ENCODE measurements around the gene MSI2. TPM values are rescaled to one million over a fixed set of nuclear protein-coding genes. Genes with fewer than 3 reads are reported as not detected.

Gene MSI2
- total and polyA plus RNA-seq, 2 experiments from 2014 or later, result 18.9 to 41.8 TPM

DNA sequence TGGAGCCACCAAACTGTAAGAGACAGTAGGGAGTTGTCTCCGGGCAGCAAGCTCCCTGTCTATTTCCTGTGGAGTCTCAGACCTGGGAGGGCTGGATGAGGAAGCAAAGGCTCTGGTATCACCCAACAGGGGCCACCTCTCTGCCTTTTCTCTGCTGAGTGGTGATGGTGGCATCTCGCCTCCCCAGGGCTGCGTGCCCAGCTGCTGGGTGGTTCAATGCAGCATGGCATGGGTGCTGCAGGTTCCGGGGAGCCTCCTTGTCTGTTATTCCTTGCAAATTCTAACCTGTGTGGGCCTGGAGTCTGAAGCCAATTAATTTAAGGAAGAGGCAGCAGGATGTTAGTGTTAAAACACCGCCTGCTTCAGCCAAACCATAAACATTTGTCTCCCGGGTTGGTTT, 410.6 kb downstream of the MSI2 start:
- Histone ChIP-seq H3K4me3 (no peak overlapping the region), H3K27me3 (ENCODE audit: insufficient read depth) (no peaks in the 10 kb centered on the region), H3F3A (replicated peaks; ENCODE audit: low read depth) (peaks cover 5% of the 10 kb centered on the region; the same call in 1 of the 2 replicates), H4K20me1 (replicated peaks; ENCODE audit: insufficient read depth) (peaks cover 3% of the 10 kb centered on the region; the same call in 1 of the 2 replicates), H2AFZ (no peak overlapping the region), H3K9me2 (ENCODE audit: insufficient read depth) (no peaks in the 10 kb centered on the region), H3K27ac (ENCODE audit: low read depth) (no peak overlapping the region), H3K79me2 (replicated peaks; ENCODE audit: insufficient read depth) (no peaks in the 10 kb centered on the region), H3K4me1 (ENCODE audit: insufficient read depth) (peaks cover 37% of the 10 kb centered on the region), H3K36me3 (ENCODE audit: insufficient read depth) (no peaks in the 10 kb centered on the region), H3K4me2 (no peak overlapping the region)
- Mint-ChIP-seq H3K4me1 (peaks cover 49% of the 10 kb centered on the region), H3K27me3 (ENCODE audit: insufficient read depth, low read depth, poor library complexity) (peaks cover 13% of the 10 kb centered on the region), H3K36me3 (ENCODE audit: low read depth) (no peaks in the 10 kb centered on the region), H3K4me3 (no peak overlapping the region), H3K27ac (no peak overlapping the region), H3K9me3 (no peaks in the 10 kb centered on the region)
- ATAC-seq (no peak), DNase-seq (ENCODE audit: low spot score) (no peak)
- TF ChIP-seq NANOG (IDR thresholded peaks at IDR 0.05; ENCODE audit: borderline replicate concordance) (no peak), ZNF114 (CRISPR knock-in tag; IDR thresholded peaks at IDR 0.05) (no peak), JUNB (IDR thresholded peaks at IDR 0.05; ENCODE audit: unreplicated experiment) (no peak)

DNA sequence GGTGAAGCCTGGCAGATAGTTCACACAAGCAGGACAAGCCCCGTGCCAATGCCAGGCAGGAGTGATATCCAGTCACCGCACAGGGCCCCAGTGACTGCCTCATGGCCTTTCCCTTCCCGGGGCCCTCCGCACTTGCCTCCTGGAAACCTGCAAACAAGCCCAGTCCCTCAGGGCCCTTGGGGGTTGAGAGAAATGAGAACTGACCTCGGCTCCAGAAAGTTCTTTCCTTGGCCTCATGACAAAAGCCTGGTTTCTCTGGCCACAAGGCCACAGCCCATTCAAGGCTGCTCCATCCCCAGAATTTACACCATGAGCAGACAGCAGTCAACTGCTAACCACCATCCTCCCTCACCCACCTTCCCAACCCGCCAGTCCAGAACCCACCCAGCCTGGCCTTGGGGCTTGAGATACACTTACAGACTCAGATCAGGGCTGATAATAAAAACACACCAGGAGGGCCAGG, 411.2 kb downstream of the MSI2 start:
- Histone ChIP-seq H3K9me2 (ENCODE audit: insufficient read depth) (no peaks in the 10 kb centered on the region), H3K27me3 (ENCODE audit: insufficient read depth) (no peaks in the 10 kb centered on the region), H2AFZ (no peak overlapping the region), H3F3A (replicated peaks; ENCODE audit: low read depth) (no peaks in the 10 kb centered on the region; the same call in 1 of the 2 replicates), H4K20me1 (replicated peaks; ENCODE audit: insufficient read depth) (no peaks in the 10 kb centered on the region; the same call in none of the 2 replicates), H3K4me1 (ENCODE audit: insufficient read depth) (peaks cover 32% of the 10 kb centered on the region), H3K27ac (ENCODE audit: low read depth) (no peak overlapping the region), H3K36me3 (ENCODE audit: insufficient read depth) (no peaks in the 10 kb centered on the region), H3K79me2 (replicated peaks; ENCODE audit: insufficient read depth) (no peaks in the 10 kb centered on the region), H3K4me2 (no peak overlapping the region), H3K4me3 (no peak overlapping the region)
- peaks cover 49% of the 10 kb centered on the region for H3K4me1 Mint-ChIP-seq
- peaks cover 15% of the 10 kb centered on the region for H3K27me3 Mint-ChIP-seq (ENCODE audit: insufficient read depth, low read depth, poor library complexity)
- TF ChIP-seq, protein P1, sequence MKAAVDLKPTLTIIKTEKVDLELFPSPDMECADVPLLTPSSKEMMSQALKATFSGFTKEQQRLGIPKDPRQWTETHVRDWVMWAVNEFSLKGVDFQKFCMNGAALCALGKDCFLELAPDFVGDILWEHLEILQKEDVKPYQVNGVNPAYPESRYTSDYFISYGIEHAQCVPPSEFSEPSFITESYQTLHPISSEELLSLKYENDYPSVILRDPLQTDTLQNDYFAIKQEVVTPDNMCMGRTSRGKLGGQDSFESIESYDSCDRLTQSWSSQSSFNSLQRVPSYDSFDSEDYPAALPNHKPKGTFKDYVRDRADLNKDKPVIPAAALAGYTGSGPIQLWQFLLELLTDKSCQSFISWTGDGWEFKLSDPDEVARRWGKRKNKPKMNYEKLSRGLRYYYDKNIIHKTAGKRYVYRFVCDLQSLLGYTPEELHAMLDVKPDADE (IDR thresholded peaks at IDR 0.05), result no peak
- TF ChIP-seq, protein P2, sequence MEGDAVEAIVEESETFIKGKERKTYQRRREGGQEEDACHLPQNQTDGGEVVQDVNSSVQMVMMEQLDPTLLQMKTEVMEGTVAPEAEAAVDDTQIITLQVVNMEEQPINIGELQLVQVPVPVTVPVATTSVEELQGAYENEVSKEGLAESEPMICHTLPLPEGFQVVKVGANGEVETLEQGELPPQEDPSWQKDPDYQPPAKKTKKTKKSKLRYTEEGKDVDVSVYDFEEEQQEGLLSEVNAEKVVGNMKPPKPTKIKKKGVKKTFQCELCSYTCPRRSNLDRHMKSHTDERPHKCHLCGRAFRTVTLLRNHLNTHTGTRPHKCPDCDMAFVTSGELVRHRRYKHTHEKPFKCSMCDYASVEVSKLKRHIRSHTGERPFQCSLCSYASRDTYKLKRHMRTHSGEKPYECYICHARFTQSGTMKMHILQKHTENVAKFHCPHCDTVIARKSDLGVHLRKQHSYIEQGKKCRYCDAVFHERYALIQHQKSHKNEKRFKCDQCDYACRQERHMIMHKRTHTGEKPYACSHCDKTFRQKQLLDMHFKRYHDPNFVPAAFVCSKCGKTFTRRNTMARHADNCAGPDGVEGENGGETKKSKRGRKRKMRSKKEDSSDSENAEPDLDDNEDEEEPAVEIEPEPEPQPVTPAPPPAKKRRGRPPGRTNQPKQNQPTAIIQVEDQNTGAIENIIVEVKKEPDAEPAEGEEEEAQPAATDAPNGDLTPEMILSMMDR (conservative IDR thresholded peaks at IDR 0.05; ENCODE audit: low read depth in 2 of 2), result no peak
- TF ChIP-seq NANOG (IDR thresholded peaks at IDR 0.05; ENCODE audit: borderline replicate concordance), result no peak
- H3K27ac Mint-ChIP-seq, result no peak overlapping the region
- ATAC-seq (no peak), DNase-seq (ENCODE audit: low spot score) (no peak)
- H3K4me3 Mint-ChIP-seq, result no peak overlapping the region
- no peaks in the 10 kb centered on the region for H3K9me3 Mint-ChIP-seq
- H3K36me3 Mint-ChIP-seq (ENCODE audit: low read depth), result no peaks in the 10 kb centered on the region

DNA sequence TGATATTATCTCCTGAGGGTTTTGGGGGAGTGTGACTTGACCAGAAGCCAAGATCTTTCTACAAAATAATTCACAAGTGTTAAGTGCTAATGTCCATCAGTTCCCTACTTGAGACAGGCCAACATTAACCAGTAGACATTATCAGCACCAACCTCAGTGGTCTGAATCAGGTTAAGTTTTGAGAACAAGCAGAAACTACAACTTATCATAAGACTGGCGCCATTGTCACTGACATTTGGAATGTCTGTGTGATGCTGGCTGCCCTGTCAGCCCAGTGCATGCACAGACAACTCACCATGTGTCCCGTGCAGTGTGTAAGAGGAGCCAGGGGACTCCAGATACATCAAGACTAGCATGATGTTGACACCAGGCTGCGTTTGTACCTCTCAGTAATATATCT, 412.0 kb downstream of the MSI2 start:
- H3K9me2 ChIP-seq (ENCODE audit: insufficient read depth), result no peaks in the 10 kb centered on the region
- no peaks in the 10 kb centered on the region for H3K36me3 Mint-ChIP-seq (ENCODE audit: low read depth)
- no peaks in the 10 kb centered on the region for H3K9me3 Mint-ChIP-seq
- H3K4me3 Mint-ChIP-seq, result no peak overlapping the region
- H3K4me1 ChIP-seq (ENCODE audit: insufficient read depth), result peaks cover 28% of the 10 kb centered on the region
- H3K27ac Mint-ChIP-seq, result no peak overlapping the region
- H2AFZ ChIP-seq, result no peak overlapping the region
- H3K27me3 Mint-ChIP-seq (ENCODE audit: insufficient read depth, low read depth, poor library complexity), result peaks cover 14% of the 10 kb centered on the region
- no peaks in the 10 kb centered on the region for H3K36me3 ChIP-seq (ENCODE audit: insufficient read depth)
- ATAC-seq (no peak), DNase-seq (ENCODE audit: low spot score) (no peak)
- H3F3A ChIP-seq (replicated peaks; ENCODE audit: low read depth), result no peaks in the 10 kb centered on the region; the same call in 1 of the 2 replicates
- peaks cover 52% of the 10 kb centered on the region for H3K4me1 Mint-ChIP-seq
- no peak overlapping the region for H3K4me3 ChIP-seq
- H3K4me2 ChIP-seq, result no peak overlapping the region
- H4K20me1 ChIP-seq (replicated peaks; ENCODE audit: insufficient read depth), result no peaks in the 10 kb centered on the region; the same call in none of the 2 replicates
- H3K79me2 ChIP-seq (replicated peaks; ENCODE audit: insufficient read depth), result no peaks in the 10 kb centered on the region
- no peaks in the 10 kb centered on the region for H3K27me3 ChIP-seq (ENCODE audit: insufficient read depth)
- H3K27ac ChIP-seq (ENCODE audit: low read depth), result no peak overlapping the region
- no peak for TF ChIP-seq ZNF331 (CRISPR knock-in tag; IDR thresholded peaks at IDR 0.05; ENCODE audit: low read depth)
- no peak for TF ChIP-seq POLR2AphosphoS5 (IDR thresholded peaks at IDR 0.05; ENCODE audit: low read depth)
- TF ChIP-seq CREB1 (CRISPR knock-in tag; IDR thresholded peaks at IDR 0.05; ENCODE audit: low read depth), result no peak
- TF ChIP-seq, protein P1 (IDR thresholded peaks at IDR 0.05), result no peak
- TF ChIP-seq, protein P2 (conservative IDR thresholded peaks at IDR 0.05; ENCODE audit: low read depth in 2 of 2), result no peak

All from GM23338 (cell line).